Activated CD4-positive, alpha-beta T cell treated with anti-CD3 and anti-CD28 coated beads, Interleukin-2, amount 10 ng/mL, durations not matched to agents 7 days and 5 days (primary cell): ENCODE results near the gene CDKN2AIP. TPM values are rescaled to one million over a fixed set of nuclear protein-coding genes. Genes with fewer than 3 reads are reported as not detected.

Source experiments
- CTCF ChIA-PET: fragments of 350-600 bp; sonication (Branson Sonifier 250); formaldehyde crosslinking; loops from one replicate; lab custom pipeline; 2021; ENCODE audit warnings: antibody characterized with exemption; lab: Charles Lee
- POLR2A ChIA-PET: fragments of 350-600 bp; sonication (Branson Sonifier 250); formaldehyde crosslinking; loops from one replicate; lab custom pipeline; 2021; ENCODE audit warnings: antibody characterized with exemption; lab: Charles Lee
- DNase-seq: peaks from one replicate; pipeline ENCODE4 v3.0.0-alpha.2; 2020
- H3K27ac Mint-ChIP-seq: one replicate; pipeline ENCODE4 v1.8.0; 2021; ENCODE audit warnings: mild to moderate bottlenecking, moderate library complexity, mixed read lengths
- H3K27me3 Mint-ChIP-seq: one replicate; pipeline ENCODE4 v1.8.0; 2021; ENCODE audit warnings: mixed read lengths
- H3K36me3 Mint-ChIP-seq: one replicate; pipeline ENCODE4 v1.8.0; 2021; ENCODE audit warnings: low read depth, mixed read lengths
- H3K4me1 Mint-ChIP-seq: one replicate; pipeline ENCODE4 v1.8.0; 2021; ENCODE audit warnings: mixed read lengths
- H3K4me3 Mint-ChIP-seq: one replicate; pipeline ENCODE4 v1.8.0; 2021; ENCODE audit warnings: mild to moderate bottlenecking, moderate library complexity, mixed read lengths
- H3K9me3 Mint-ChIP-seq: one replicate; pipeline ENCODE4 v1.8.0; 2021; ENCODE audit warnings: mixed read lengths
- total RNA-seq, 2 experiments: library from RNA; stranded (reverse); gene quantifications; one replicate each; pipeline ENCODE4 v1.2.3, GENCODE V29; 2021

The CDKN2AIP gene
- total RNA-seq: 10 to 100 TPM; 28.2 to 30.2 TPM

DNA sequence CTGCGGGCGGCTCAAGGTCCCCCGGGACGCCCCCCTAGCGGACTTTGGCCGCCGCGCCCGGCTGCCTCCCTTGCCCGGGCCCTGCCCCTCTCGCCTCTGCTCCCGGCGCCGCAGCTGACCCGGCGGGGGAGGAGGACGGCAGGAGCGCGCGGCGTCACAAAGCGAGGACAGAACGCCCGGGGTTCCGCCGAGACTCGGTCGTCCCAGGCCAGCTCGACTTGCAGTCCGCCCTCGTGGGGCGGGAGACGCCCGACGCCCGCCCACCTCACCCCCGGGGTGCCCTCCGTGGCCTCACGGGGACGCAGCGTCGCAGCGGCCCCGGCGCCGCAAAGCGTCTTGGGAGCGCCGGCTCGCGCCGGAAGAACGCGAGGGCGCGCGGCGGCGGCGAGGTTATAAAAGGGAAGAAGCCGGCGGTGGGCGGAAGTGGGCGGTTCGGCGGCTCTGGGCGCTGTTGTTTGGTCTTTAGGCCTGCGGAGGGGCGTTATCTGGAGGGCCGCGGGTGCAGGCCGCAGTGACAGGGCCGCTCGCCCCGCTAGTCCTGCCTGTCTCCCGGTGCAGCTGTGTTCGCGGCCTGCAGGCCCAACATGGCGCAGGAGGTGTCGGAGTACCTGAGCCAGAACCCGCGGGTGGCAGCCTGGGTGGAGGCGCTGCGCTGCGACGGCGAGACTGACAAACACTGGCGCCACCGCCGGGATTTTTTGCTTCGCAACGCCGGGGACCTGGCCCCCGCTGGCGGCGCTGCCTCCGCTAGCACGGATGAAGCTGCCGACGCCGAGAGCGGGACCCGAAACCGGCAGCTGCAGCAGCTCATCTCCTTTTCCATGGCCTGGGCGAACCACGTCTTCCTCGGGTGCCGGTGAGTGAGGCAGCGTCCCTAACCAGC lies at the start of gene CDKN2AIP:
Gene CDKN2AIP, plus strand, starts transcription at position 423 of the 883 bp plus-strand sequence. Its CDS starts 162 bp downstream, at position 585.
- no peaks in the 10 kb centered on the region for H3K27me3 Mint-ChIP-seq
- peak within 1 kb of the TSS; percentile 93 for H3K4me3 Mint-ChIP-seq
- CTCF ChIA-PET: interaction anchor here (0.7 to 1.4 kb wide), 6 partner anchors 9 to 42 kb away, joined by 3 to 5 read pairs (median 4); no protein-coding TSS in a partner anchor
- H3K4me1 Mint-ChIP-seq: peaks cover 47% of the 10 kb centered on the region
- H3K27ac Mint-ChIP-seq: peak within 1 kb of the TSS; percentile 98
- H3K36me3 Mint-ChIP-seq: peaks cover 43% of the 10 kb centered on the region
- DNase-seq: peak; percentile 92
- POLR2A ChIA-PET: interaction anchor here (0.5 to 1.0 kb wide), 3 partner anchors 14 to 215 kb away, joined by 3 to 4 read pairs (median 3); partner anchors contain the start of genes RWDD4 and TRAPPC11
- H3K9me3 Mint-ChIP-seq: no peaks in the 10 kb centered on the region

- H3K27me3 Mint-ChIP-seq: peaks cover 27% of the 10 kb centered on the region
- no peaks in the 10 kb centered on the region for H3K9me3 Mint-ChIP-seq
- no peak overlapping the region for H3K27ac Mint-ChIP-seq
- H3K36me3 Mint-ChIP-seq: no peaks in the 10 kb centered on the region
- ChIA-PET CTCF (interaction anchor here (0.7 to 3.6 kb wide), 3 partner anchors 10 to 14 kb away, joined by 4 to 11 read pairs (median 4); no protein-coding TSS in a partner anchor), POLR2A (no interaction called here)
- no peak overlapping the region for H3K4me3 Mint-ChIP-seq
- no peak for DNase-seq
- peaks cover 37% of the 10 kb centered on the region for H3K4me1 Mint-ChIP-seq
Measured at GRCh38 chr4:183395395-183395794, 49.0 kb upstream of the CDKN2AIP start.

GRCh38 chr4:183396227-183396637 lies 48.2 kb upstream of the CDKN2AIP start:
- ChIA-PET POLR2A (no interaction called here), CTCF (interaction anchor here (0.7 to 3.6 kb wide), 3 partner anchors 11 to 99 kb away, joined by 3 to 11 read pairs (median 4); no protein-coding TSS in a partner anchor)
- H3K36me3 Mint-ChIP-seq: no peaks in the 10 kb centered on the region
- H3K4me3 Mint-ChIP-seq: no peak overlapping the region
- H3K27ac Mint-ChIP-seq: no peak overlapping the region
- peaks cover 26% of the 10 kb centered on the region for H3K27me3 Mint-ChIP-seq
- no peaks in the 10 kb centered on the region for H3K9me3 Mint-ChIP-seq
- H3K4me1 Mint-ChIP-seq: peaks cover 37% of the 10 kb centered on the region
- no peak for DNase-seq

GRCh38 chr4:183397741-183398297 lies 46.6 kb upstream of the CDKN2AIP start:
- ChIA-PET CTCF (interaction anchor here (0.6 to 1.3 kb wide), 4 partner anchors 10 to 245 kb away, joined by 3 to 4 read pairs (median 3); no protein-coding TSS in a partner anchor), POLR2A (no interaction called here)
- Mint-ChIP-seq H3K4me1 (peaks cover 29% of the 10 kb centered on the region), H3K27me3 (peaks cover 25% of the 10 kb centered on the region), H3K9me3 (no peaks in the 10 kb centered on the region), H3K36me3 (no peaks in the 10 kb centered on the region), H3K4me3 (peak overlapping the region; percentile 66), H3K27ac (no peak overlapping the region)
- no peak for DNase-seq

DNA sequence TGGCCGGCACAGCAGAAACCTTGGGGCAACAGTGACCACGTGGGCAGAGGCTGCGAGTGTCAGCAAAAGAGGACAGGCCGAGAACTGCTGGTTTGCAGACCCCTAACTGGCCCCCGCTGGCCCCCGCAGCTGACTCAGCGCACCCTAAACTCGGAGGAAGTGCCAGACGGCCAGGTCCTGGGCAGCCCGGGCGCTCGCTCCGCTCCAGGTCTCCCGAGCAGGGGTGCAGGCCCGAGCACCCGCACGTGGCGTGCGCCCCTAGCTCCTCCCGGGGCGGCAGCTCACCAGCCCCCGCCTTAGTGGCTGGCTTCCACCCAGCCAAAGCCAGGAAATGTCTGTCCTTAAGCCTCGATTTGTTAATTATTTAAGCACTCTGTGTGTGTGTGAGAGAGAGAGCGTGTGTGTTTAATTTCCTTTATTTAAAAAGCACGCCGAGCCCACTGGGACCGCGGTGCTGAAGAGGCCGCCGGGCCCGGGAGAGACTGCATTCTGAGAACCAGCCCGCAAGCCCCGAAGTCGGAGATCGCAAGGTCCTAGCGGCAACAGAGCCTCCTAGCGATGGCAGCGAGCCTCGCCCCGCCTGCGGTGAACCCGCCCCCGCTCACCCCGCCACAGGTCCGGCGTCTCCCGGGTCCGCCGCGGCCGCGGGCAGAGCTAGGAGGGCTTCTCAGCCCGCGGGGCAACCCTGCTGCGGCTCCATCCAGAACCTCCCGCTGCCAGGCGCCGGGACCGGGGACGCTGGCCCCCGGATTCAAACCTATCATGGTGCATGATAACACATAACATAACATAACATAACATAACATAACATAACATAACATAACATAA lies 45.9 kb upstream of the CDKN2AIP start:
- H3K27me3 Mint-ChIP-seq: peaks cover 23% of the 10 kb centered on the region
- peak overlapping the region; percentile 76 for H3K4me3 Mint-ChIP-seq
- peak; percentile 63 for DNase-seq
- H3K4me1 Mint-ChIP-seq: peaks cover 27% of the 10 kb centered on the region
- no peaks in the 10 kb centered on the region for H3K36me3 Mint-ChIP-seq
- POLR2A ChIA-PET: no interaction called here
- CTCF ChIA-PET: interaction anchor here (0.6 to 1.3 kb wide), 4 partner anchors 9 to 96 kb away, joined by 3 read pairs; no protein-coding TSS in a partner anchor
- H3K9me3 Mint-ChIP-seq: no peaks in the 10 kb centered on the region
- H3K27ac Mint-ChIP-seq: peak overlapping the region; percentile 89

DNA sequence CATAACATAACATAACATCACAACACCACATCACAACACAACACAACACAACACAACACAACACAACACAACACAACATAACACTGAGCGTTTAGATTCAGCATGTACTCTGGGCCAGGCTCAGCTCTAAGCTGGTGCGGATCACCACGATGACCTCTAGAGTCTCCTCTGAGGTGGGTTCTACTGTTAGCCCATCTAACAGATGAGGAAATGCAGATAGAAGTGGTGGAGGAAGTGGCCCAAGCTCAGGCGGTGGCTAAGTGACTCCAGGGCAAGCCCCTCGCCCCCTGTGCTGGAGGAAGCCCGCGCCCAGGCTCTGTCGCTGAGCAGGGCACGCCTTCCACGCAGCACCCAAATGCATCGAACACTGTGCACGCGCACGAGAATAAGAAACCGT lies 45.3 kb upstream of the CDKN2AIP start:
- no peaks in the 10 kb centered on the region for H3K36me3 Mint-ChIP-seq
- no peaks in the 10 kb centered on the region for H3K9me3 Mint-ChIP-seq
- H3K27me3 Mint-ChIP-seq: peaks cover 23% of the 10 kb centered on the region
- no peak for DNase-seq
- ChIA-PET CTCF (interaction anchor here (0.7 to 1.3 kb wide), 2 partner anchors 82 to 96 kb away, joined by 3 read pairs; no protein-coding TSS in a partner anchor), POLR2A (no interaction called here)
- no peak overlapping the region for H3K27ac Mint-ChIP-seq
- peak overlapping the region; percentile 76 for H3K4me3 Mint-ChIP-seq
- peaks cover 27% of the 10 kb centered on the region for H3K4me1 Mint-ChIP-seq

GRCh38 chr4:183399616-183400015 lies 44.8 kb upstream of the CDKN2AIP start:
- POLR2A ChIA-PET: no interaction called here

GRCh38 chr4:183400035-183400434 lies 44.4 kb upstream of the CDKN2AIP start:
- POLR2A ChIA-PET: no interaction called here
- H3K4me1 Mint-ChIP-seq: peaks cover 27% of the 10 kb centered on the region
- CTCF ChIA-PET: no interaction called here

More at GRCh38 chr4:183399616-183400015, 44.8 kb upstream of the CDKN2AIP start:
- H3K27me3 Mint-ChIP-seq: peaks cover 22% of the 10 kb centered on the region
- DNase-seq: no peak
- no peaks in the 10 kb centered on the region for H3K9me3 Mint-ChIP-seq
- peaks cover 27% of the 10 kb centered on the region for H3K4me1 Mint-ChIP-seq
- H3K36me3 Mint-ChIP-seq: no peaks in the 10 kb centered on the region
- CTCF ChIA-PET: no interaction called here
- no peak overlapping the region for H3K27ac Mint-ChIP-seq
- H3K4me3 Mint-ChIP-seq: no peak overlapping the region

GRCh38 chr4:183401473-183401872 lies 43.0 kb upstream of the CDKN2AIP start:
- ChIA-PET POLR2A (no interaction called here), CTCF (interaction anchor here (1.0 kb wide), 1 partner anchor 17 kb away, joined by 3 read pairs; no protein-coding TSS in a partner anchor)
- no peak overlapping the region for H3K4me3 Mint-ChIP-seq
- peaks cover 21% of the 10 kb centered on the region for H3K27me3 Mint-ChIP-seq
- DNase-seq: no peak
- no peaks in the 10 kb centered on the region for H3K9me3 Mint-ChIP-seq
- H3K27ac Mint-ChIP-seq: no peak overlapping the region
- H3K36me3 Mint-ChIP-seq: no peaks in the 10 kb centered on the region
- peaks cover 23% of the 10 kb centered on the region for H3K4me1 Mint-ChIP-seq

More at GRCh38 chr4:183400035-183400434, 44.4 kb upstream of the CDKN2AIP start:
- no peaks in the 10 kb centered on the region for H3K9me3 Mint-ChIP-seq
- H3K4me3 Mint-ChIP-seq: no peak overlapping the region
- H3K27me3 Mint-ChIP-seq: peaks cover 21% of the 10 kb centered on the region
- DNase-seq: no peak
- no peaks in the 10 kb centered on the region for H3K36me3 Mint-ChIP-seq
- no peak overlapping the region for H3K27ac Mint-ChIP-seq

DNA sequence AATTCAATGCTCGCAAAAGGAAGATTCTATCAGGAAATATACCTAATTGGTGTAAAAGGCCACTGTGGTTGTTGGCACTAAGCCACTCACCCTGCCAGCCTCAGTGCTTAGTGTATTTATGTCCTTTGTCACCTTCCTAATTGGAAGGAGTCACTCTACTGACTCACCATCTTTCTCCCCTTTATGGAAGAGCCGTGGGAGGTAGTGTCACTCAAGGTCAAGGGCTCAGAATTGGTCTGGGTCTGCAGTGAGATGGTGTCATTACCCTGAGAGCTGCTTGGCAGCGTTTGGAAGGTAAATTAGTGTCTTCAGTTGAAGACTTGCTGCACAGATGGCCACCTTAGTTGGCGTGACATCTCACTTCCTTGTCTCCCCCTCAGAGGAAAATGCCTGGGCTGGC lies 41.7 kb upstream of the CDKN2AIP start:
- Mint-ChIP-seq H3K27ac (no peak overlapping the region), H3K36me3 (no peaks in the 10 kb centered on the region), H3K9me3 (no peaks in the 10 kb centered on the region), H3K4me3 (no peak overlapping the region), H3K4me1 (peaks cover 18% of the 10 kb centered on the region), H3K27me3 (peaks cover 19% of the 10 kb centered on the region)
- CTCF ChIA-PET: interaction anchor here (0.6 to 1.0 kb wide), 3 partner anchors 41 to 963 kb away, joined by 3 read pairs; partner anchors contain the start of gene CDKN2AIP
- POLR2A ChIA-PET: no interaction called here
- DNase-seq: no peak

GRCh38 chr4:183403486-183403885 lies 41.0 kb upstream of the CDKN2AIP start:
- Mint-ChIP-seq H3K36me3 (no peaks in the 10 kb centered on the region), H3K9me3 (no peaks in the 10 kb centered on the region), H3K27me3 (peaks cover 18% of the 10 kb centered on the region), H3K27ac (no peak overlapping the region), H3K4me3 (no peak overlapping the region), H3K4me1 (peaks cover 18% of the 10 kb centered on the region)
- POLR2A ChIA-PET: no interaction called here
- DNase-seq: no peak
- CTCF ChIA-PET: interaction anchor here (1.0 kb wide), 1 partner anchor 41 kb away, joined by 3 read pairs; the partner anchor contains the start of gene CDKN2AIP

DNA sequence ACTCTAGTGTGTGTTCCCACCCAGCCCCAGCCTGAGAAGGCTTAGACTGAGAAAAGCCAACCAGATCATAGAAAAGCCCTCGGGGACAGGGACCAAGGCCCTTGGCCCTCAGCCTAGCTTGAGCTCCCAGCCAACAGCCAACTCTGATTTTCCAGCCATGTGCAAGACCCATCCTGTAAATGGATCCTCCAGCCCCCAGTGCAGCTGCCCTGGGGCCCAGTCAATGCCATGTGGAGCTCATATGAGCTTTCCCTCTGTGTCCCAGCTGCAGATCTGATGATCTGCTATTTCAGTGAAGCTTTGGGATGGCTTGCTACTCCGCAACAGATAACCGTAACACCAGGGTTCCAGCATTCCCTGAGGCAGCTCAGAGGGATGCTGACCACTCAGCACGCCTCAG lies 40.5 kb upstream of the CDKN2AIP start:
- peaks cover 15% of the 10 kb centered on the region for H3K4me1 Mint-ChIP-seq
- no peaks in the 10 kb centered on the region for H3K9me3 Mint-ChIP-seq
- H3K36me3 Mint-ChIP-seq: no peaks in the 10 kb centered on the region
- H3K4me3 Mint-ChIP-seq: no peak overlapping the region
- H3K27ac Mint-ChIP-seq: no peak overlapping the region
- peaks cover 16% of the 10 kb centered on the region for H3K27me3 Mint-ChIP-seq
- DNase-seq: no peak
- ChIA-PET CTCF (interaction anchor here (1.0 kb wide), 1 partner anchor 40 kb away, joined by 3 read pairs; the partner anchor contains the start of gene CDKN2AIP), POLR2A (no interaction called here)
